Liver (tissue), 9 donors: ENCODE data around the gene SPAG9. TPM values are rescaled to one million over a fixed set of nuclear protein-coding genes. Genes with fewer than 3 reads are reported as not detected.

Experiments used
- DNase-seq: peaks from one replicate; pipeline ENCODE4 v3.0.0-alpha.2; 2017; ENCODE audit warnings: low spot score
- H3K27ac ChIP-seq, 2 donors: one replicate each; pipeline ENCODE4 v1.7.0; 2013; ENCODE audit warnings: inconsistent platforms in 2 of 2, low read length in 2 of 2, control low read depth in 1 of 2, low read depth in 1 of 2, mild to moderate bottlenecking in 1 of 2
- H3K27me3 ChIP-seq, 4 donors: one replicate each; pipeline versions ENCODE4 v1.6.1 to v1.7.0; 2013; ENCODE audit warnings: low read length in 3 of 4, inconsistent platforms in 1 of 4, mild to moderate bottlenecking in 1 of 4, moderate library complexity in 1 of 4; ENCODE audit not compliant: control insufficient read depth in 4 of 4, insufficient read depth in 4 of 4
- H3K36me3 ChIP-seq, 4 donors: one replicate each; pipeline versions ENCODE4 v1.6.1 to v1.7.0; 2013; ENCODE audit warnings: low read length in 3 of 4, mild to moderate bottlenecking in 3 of 4, low read depth in 1 of 4, moderate library complexity in 1 of 4; ENCODE audit not compliant: control insufficient read depth in 4 of 4, insufficient read depth in 3 of 4
- H3K4me1 ChIP-seq, 4 donors: one replicate each; pipeline versions ENCODE4 v1.6.1 to v1.7.0; 2013; ENCODE audit warnings: low read length in 3 of 4, mild to moderate bottlenecking in 3 of 4, moderate library complexity in 1 of 4; ENCODE audit not compliant: control insufficient read depth in 4 of 4, insufficient read depth in 4 of 4
- H3K4me3 ChIP-seq, 3 donors: one replicate each; pipeline versions ENCODE4 v1.6.1 to v1.7.0; 2013; ENCODE audit warnings: low read length in 3 of 3, control low read depth in 1 of 3, low read depth in 1 of 3, mild to moderate bottlenecking in 1 of 3
- H3K9ac ChIP-seq, 2 donors: one replicate each; pipeline ENCODE4 v1.7.0; 2013; ENCODE audit warnings: low read length in 2 of 2, mild to moderate bottlenecking in 2 of 2, moderate library complexity in 2 of 2, control low read depth in 1 of 2, low read depth in 1 of 2
- H3K9me3 ChIP-seq, 4 donors: one replicate each; pipeline versions ENCODE4 v1.6.1 to v1.7.0; 2013; ENCODE audit warnings: low read length in 3 of 4; ENCODE audit not compliant: control insufficient read depth in 4 of 4
- CTCF ChIP-seq: fragments of 150-350 bp; IDR thresholded peaks from 2 replicates; pipeline ENCODE4 v1.5.1; 2017; ENCODE audit warnings: improper control_type of control experiment, low read depth, low read length; ENCODE audit not compliant: missing input control
- EGR1 ChIP-seq, 2 donors: IDR thresholded peaks; 2 replicates each; pipeline ENCODE4 v1.6.1; 2016 to 2018; ENCODE audit warnings: antibody characterized with exemption in 2 of 2, low read depth in 2 of 2
- FOXA1 ChIP-seq: IDR thresholded peaks from 2 replicates; pipeline ENCODE4 v1.6.1; 2016; ENCODE audit warnings: antibody characterized with exemption
- FOXA2 ChIP-seq: IDR thresholded peaks from 2 replicates; pipeline ENCODE4 v1.6.1; 2016; ENCODE audit warnings: antibody characterized with exemption
- GABPA ChIP-seq, 2 donors: IDR thresholded peaks in 1 of 2; conservative IDR thresholded peaks in 1 of 2; 2 replicates each; pipeline ENCODE4 v1.6.1; 2016; ENCODE audit warnings: antibody characterized with exemption in 2 of 2, mild to moderate bottlenecking in 1 of 2, moderate library complexity in 1 of 2
- HNF4A ChIP-seq, 2 donors: conservative IDR thresholded peaks; 2 replicates each; pipeline ENCODE4 v1.6.1; 2016; ENCODE audit warnings: antibody characterized with exemption in 2 of 2, mild to moderate bottlenecking in 2 of 2
- HNF4G ChIP-seq: IDR thresholded peaks from 2 replicates; pipeline ENCODE4 v1.6.1; 2016; ENCODE audit warnings: antibody characterized with exemption
- JUND ChIP-seq, 2 donors: IDR thresholded peaks; 2 replicates each; pipeline ENCODE4 v1.6.1; 2016; ENCODE audit warnings: antibody characterized with exemption in 2 of 2
- MAX ChIP-seq: IDR thresholded peaks from 2 replicates; pipeline ENCODE4 v1.6.1; 2016; ENCODE audit warnings: antibody characterized with exemption
- NR2F2 ChIP-seq: IDR thresholded peaks from 2 replicates; pipeline ENCODE4 v1.6.1; 2016; ENCODE audit warnings: antibody characterized with exemption
- RAD21 ChIP-seq, 2 donors: IDR thresholded peaks; 2 replicates each; pipeline ENCODE4 v1.6.1; 2016; ENCODE audit warnings: antibody characterized with exemption in 2 of 2, mild to moderate bottlenecking in 2 of 2
- RXRA ChIP-seq, 2 donors: IDR thresholded peaks; 2 replicates each; pipeline ENCODE4 v1.6.1; 2017 to 2018; ENCODE audit warnings: antibody characterized with exemption in 2 of 2, mild to moderate bottlenecking in 1 of 2
- SP1 ChIP-seq: IDR thresholded peaks from 2 replicates; pipeline ENCODE4 v1.6.1; 2018; ENCODE audit warnings: antibody characterized with exemption, mild to moderate bottlenecking
- TAF1 ChIP-seq: conservative IDR thresholded peaks from 2 replicates; pipeline ENCODE4 v1.6.1; 2016; ENCODE audit warnings: antibody characterized with exemption, mild to moderate bottlenecking
- YY1 ChIP-seq: IDR thresholded peaks from 2 replicates; pipeline ENCODE4 v1.6.1; 2016; ENCODE audit warnings: antibody characterized with exemption, mild to moderate bottlenecking
- ZBTB33 ChIP-seq: IDR thresholded peaks from 2 replicates; pipeline ENCODE4 v1.6.1; 2016; ENCODE audit warnings: antibody characterized with exemption
- WGBS: extraction: QIAGEN DNeasy Blood & Tissue Kit; methylation state at CpG from one replicate; pipeline ENCODE4 v1.1.7; 2013; 5-methylcytosine and 5-hydroxymethylcytosine counted together
- polyA plus RNA-seq, 2 donors: library from polyadenylated mRNA; stranded (reverse) in 1 of 2; unstranded in 1 of 2; fragments of 200-250 nt in 1 of 2; fragments of >200 nt in 1 of 2; fragmentation: Nextera tagmentation in 1 of 2; extraction: Ambion mirVana in 1 of 2; gene quantifications; one replicate each; pipeline versions ENCODE4 v1.2.1 to v1.2.3, GENCODE V29; 2013 to 2015
- total RNA-seq, 2 donors: library from RNA; depleted of rRNA; stranded (reverse); fragments of >200 nt; gene quantifications; one replicate each; pipeline ENCODE4 v1.2.3, GENCODE V29; 2014
- TF ChIP-seq, protein P1 (sequence below): IDR thresholded peaks from 2 replicates; pipeline ENCODE4 v1.6.1; 2016; ENCODE audit warnings: antibody characterized with exemption
- TF ChIP-seq, protein P2 (sequence below): IDR thresholded peaks from 2 replicates; pipeline ENCODE4 v1.6.1; 2016; ENCODE audit warnings: antibody characterized with exemption, mild to moderate bottlenecking
- donor health status: healthy.
- donor health status: healthy.
- donor health status: healthy.
- donor health status: healthy.
- donor health status: healthy.

Gene SPAG9
- total and polyA plus RNA-seq, 4 donors: 12.0 to 94.0 (median 18.4) TPM

DNA sequence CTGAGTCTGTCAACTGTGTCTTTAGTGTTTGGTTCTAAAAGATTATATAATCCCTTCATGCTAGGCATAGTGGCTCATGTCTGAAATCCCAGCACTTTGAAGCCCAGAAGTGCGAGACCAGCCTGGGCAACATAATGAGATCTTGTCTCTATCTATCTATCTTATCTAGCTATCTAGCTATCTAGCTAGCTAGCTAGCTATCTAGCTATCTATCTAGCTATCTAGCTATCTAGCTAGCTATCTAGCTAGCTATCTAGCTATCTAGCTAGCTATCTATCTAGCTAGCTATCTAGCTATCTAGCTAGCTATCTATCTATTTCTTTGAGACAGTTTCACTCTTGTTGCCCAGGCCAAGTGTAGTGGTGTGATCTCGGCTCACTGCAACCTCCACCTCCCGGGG is 43.8 kb downstream of the SPAG9 start:
- TF ChIP-seq HNF4A (conservative IDR thresholded peaks at IDR 0.05) (no peak), HNF4G (no peak), YY1 (no peak), ZBTB33 (no peak), EGR1 (IDR thresholded peaks at IDR 0.05; ENCODE audit: low read depth in 2 of 2) (no peak), TAF1 (no peak), CTCF (no peak), GABPA (IDR thresholded peaks at IDR 0.05 in 1 of 2, conservative IDR thresholded peaks at IDR 0.05 in 1 of 2) (no peak), NR2F2 (no peak), RAD21 (IDR thresholded peaks at IDR 0.05) (no peak), RXRA (IDR thresholded peaks at IDR 0.05) (no peak), FOXA1 (no peak), MAX (no peak), SP1 (no peak), JUND (IDR thresholded peaks at IDR 0.05) (no peak), FOXA2 (no peak)
- TF ChIP-seq, protein P1, sequence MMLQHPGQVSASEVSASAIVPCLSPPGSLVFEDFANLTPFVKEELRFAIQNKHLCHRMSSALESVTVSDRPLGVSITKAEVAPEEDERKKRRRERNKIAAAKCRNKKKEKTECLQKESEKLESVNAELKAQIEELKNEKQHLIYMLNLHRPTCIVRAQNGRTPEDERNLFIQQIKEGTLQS: no peak
- TF ChIP-seq, protein P2, sequence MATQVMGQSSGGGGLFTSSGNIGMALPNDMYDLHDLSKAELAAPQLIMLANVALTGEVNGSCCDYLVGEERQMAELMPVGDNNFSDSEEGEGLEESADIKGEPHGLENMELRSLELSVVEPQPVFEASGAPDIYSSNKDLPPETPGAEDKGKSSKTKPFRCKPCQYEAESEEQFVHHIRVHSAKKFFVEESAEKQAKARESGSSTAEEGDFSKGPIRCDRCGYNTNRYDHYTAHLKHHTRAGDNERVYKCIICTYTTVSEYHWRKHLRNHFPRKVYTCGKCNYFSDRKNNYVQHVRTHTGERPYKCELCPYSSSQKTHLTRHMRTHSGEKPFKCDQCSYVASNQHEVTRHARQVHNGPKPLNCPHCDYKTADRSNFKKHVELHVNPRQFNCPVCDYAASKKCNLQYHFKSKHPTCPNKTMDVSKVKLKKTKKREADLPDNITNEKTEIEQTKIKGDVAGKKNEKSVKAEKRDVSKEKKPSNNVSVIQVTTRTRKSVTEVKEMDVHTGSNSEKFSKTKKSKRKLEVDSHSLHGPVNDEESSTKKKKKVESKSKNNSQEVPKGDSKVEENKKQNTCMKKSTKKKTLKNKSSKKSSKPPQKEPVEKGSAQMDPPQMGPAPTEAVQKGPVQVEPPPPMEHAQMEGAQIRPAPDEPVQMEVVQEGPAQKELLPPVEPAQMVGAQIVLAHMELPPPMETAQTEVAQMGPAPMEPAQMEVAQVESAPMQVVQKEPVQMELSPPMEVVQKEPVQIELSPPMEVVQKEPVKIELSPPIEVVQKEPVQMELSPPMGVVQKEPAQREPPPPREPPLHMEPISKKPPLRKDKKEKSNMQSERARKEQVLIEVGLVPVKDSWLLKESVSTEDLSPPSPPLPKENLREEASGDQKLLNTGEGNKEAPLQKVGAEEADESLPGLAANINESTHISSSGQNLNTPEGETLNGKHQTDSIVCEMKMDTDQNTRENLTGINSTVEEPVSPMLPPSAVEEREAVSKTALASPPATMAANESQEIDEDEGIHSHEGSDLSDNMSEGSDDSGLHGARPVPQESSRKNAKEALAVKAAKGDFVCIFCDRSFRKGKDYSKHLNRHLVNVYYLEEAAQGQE: no peak
- no peak overlapping the region for H3K4me3 ChIP-seq
- H3K27me3 ChIP-seq: no peaks in the 10 kb centered on the region
- WGBS: 98% methylated on average over 3 of the region's 3 CpGs
- H3K36me3 ChIP-seq: peaks cover 2 to 22% (median 15%) of the 10 kb centered on the region in 4 donors
- H3K9ac ChIP-seq: no peak overlapping the region
- no peak overlapping the region for H3K27ac ChIP-seq
- no peaks in the 10 kb centered on the region for H3K9me3 ChIP-seq
- no peak for DNase-seq
- H3K4me1 ChIP-seq: no peaks in the 10 kb centered on the region
